ENCODE measurements around the gene RFX7. TPM values are rescaled to one million over a fixed set of nuclear protein-coding genes. Genes with fewer than 3 reads are reported as not detected.

Gene RFX7
- total RNA-seq, 1 experiment from 2014 or later = 43.4 TPM

DNA sequence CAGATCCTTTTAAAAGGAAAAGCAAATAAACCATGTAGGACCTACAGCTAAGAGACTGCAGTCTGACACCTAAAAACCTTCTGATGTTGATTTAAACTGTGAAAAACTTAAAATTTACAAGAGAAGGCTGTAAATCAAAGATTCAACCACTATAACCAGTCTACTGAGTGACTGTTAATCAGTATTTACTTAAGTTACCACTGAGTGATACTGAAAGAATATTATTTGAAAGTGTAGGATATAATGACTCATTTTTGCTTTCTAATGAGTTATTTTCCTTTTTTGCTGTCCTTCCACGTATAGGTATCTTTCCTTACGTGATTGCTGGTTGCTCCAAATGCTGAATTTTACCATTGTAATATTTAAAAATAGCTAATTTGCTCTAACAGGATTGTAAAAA is 44.6 kb downstream of the RFX7 start:
- no peak overlapping the region for H2AFZ ChIP-seq (ENCODE audit: low read length)
- H3K27ac ChIP-seq (ENCODE audit: insufficient read length, low read depth, low read length) = no peak overlapping the region

More for the DNA sequence above, 44.6 kb downstream of the RFX7 start:
- Histone ChIP-seq H4K5ac (ENCODE audit: insufficient read length, low read depth, low read length) (no peak overlapping the region), H3K4me1 (ENCODE audit: insufficient read depth, low read length) (no peaks in the 10 kb centered on the region), H3T11ph (ENCODE audit: low read length) (no peak overlapping the region), H3K56ac (ENCODE audit: insufficient read length, low read depth, low read length) (no peak overlapping the region), H3K9me3 (ENCODE audit: control insufficient read depth, low read depth, low read length) (no peaks in the 10 kb centered on the region), H2BK5ac (ENCODE audit: insufficient read length, low read length) (no peak overlapping the region), H4K8ac (replicated peaks; ENCODE audit: insufficient read length, low read depth, low read length) (no peak overlapping the region), H2BK20ac (ENCODE audit: low read depth, low read length, poor library complexity, severe bottlenecking) (no peak overlapping the region), H3K4ac (ENCODE audit: low read depth, low read length) (no peak overlapping the region), H3K14ac (ENCODE audit: insufficient read depth, low read length) (no peak overlapping the region), H3K18ac (ENCODE audit: insufficient read length, low read depth, low read length) (no peak overlapping the region), H2BK12ac (ENCODE audit: insufficient read length, low read depth, low read length) (no peak overlapping the region), H3K4me2 (ENCODE audit: insufficient read depth, insufficient read length, low read length) (no peak overlapping the region), H2BK15ac (ENCODE audit: low read depth, low read length) (no peak overlapping the region), H3K23ac (ENCODE audit: insufficient read length, low read depth, low read length) (no peak overlapping the region), H3K27me3 (ENCODE audit: insufficient read depth, low read length) (no peaks in the 10 kb centered on the region), H3K79me2 (ENCODE audit: insufficient read depth, low read length) (peaks cover 18% of the 10 kb centered on the region; the same call in 1 of the 2 replicates), H3K79me1 (ENCODE audit: insufficient read depth, low read depth, low read length, poor library complexity, severe bottlenecking) (peaks cover 3% of the 10 kb centered on the region), H2BK120ac (ENCODE audit: low read depth, low read length, poor library complexity, severe bottlenecking) (no peak overlapping the region), H2AK5ac (ENCODE audit: insufficient read length, low read length) (no peak overlapping the region), H4K91ac (ENCODE audit: insufficient read length, low read depth, low read length) (no peak overlapping the region), H4K20me1 (ENCODE audit: control insufficient read depth, insufficient read depth, insufficient read length) (peaks cover 3% of the 10 kb centered on the region), H3K23me2 (ENCODE audit: insufficient read length, low read depth, low read length, poor library complexity, severe bottlenecking) (no peaks in the 10 kb centered on the region), H3K9ac (ENCODE audit: extremely low read depth, insufficient read length, low read length) (no peak overlapping the region)
- TF ChIP-seq, protein P1, sequence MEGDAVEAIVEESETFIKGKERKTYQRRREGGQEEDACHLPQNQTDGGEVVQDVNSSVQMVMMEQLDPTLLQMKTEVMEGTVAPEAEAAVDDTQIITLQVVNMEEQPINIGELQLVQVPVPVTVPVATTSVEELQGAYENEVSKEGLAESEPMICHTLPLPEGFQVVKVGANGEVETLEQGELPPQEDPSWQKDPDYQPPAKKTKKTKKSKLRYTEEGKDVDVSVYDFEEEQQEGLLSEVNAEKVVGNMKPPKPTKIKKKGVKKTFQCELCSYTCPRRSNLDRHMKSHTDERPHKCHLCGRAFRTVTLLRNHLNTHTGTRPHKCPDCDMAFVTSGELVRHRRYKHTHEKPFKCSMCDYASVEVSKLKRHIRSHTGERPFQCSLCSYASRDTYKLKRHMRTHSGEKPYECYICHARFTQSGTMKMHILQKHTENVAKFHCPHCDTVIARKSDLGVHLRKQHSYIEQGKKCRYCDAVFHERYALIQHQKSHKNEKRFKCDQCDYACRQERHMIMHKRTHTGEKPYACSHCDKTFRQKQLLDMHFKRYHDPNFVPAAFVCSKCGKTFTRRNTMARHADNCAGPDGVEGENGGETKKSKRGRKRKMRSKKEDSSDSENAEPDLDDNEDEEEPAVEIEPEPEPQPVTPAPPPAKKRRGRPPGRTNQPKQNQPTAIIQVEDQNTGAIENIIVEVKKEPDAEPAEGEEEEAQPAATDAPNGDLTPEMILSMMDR (conservative IDR thresholded peaks at IDR 0.05) = no peak
- H3K27ac Mint-ChIP-seq = no peak overlapping the region
- peaks cover 6 to 9% of the 10 kb centered on the region in 2 experiments; a peak in 2 of 4 replicates for H3K4me1 Mint-ChIP-seq
- no CpG with 5 or more reads among the region's 2 CpGs for WGBS (ENCODE audit: extremely low coverage, insufficient read length, low lambda C conversion rate)
- no peak overlapping the region for H3K4me3 Mint-ChIP-seq
- no peak for DNase-seq
- H3K27me3 Mint-ChIP-seq (ENCODE audit: low read depth) = no peaks in the 10 kb centered on the region
- H3K36me3 Mint-ChIP-seq (ENCODE audit: insufficient read depth in 1 of 3, low read depth in 3 of 3) = peaks cover 0 to 5% (median 3%) of the 10 kb centered on the region in 3 experiments; a peak in 3 of 7 replicates
- H3K9me3 Mint-ChIP-seq = no peaks in the 10 kb centered on the region

Data from H9 (cell line).